AG09319 (cell line): ENCODE data around the gene CDKL2.

Experiments used
- DNase-seq: peaks from one replicate; pipeline ENCODE4 v3.0.0-alpha.2; 2010; ENCODE audit warnings: low read depth; ENCODE audit errors: extremely low read depth
- CTCF ChIP-seq: IDR thresholded peaks from 2 replicates; pipeline ENCODE4 v1.5.1; 2011; ENCODE audit warnings: low read depth, mild to moderate bottlenecking, inconsistent platforms, low read length, moderate library complexity

CDKL2 gene

GRCh38 chr4:75630174-75630936, at the start of gene CDKL2:
Gene CDKL2, minus strand, starts transcription at chr4:75630528. Its CDS starts 4,540 bp downstream, at chr4:75625988.
- no peak for DNase-seq
- no peak for TF ChIP-seq CTCF

DNA sequence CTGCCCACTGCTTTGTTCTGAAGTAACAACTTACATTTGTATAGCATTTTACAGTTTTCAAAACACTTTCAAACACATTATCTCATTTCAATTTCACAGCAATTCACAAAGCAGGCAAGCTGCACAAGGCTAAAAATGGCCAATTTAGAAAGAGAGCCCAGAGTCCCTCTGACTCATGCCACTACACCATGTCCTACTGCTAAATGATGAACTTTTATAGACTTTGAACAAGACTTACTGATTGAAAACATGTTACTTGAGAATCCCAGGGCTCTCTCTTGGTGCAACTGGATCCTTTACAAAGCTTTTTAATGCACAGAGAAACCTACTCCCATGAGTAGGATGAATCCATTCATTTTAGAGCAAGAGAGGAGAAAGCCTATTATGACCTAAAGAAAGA, 48.6 kb upstream of the CDKL2 start:
- TF ChIP-seq CTCF = no peak
- no peak for DNase-seq

- DNase-seq = no peak
- TF ChIP-seq CTCF = no peak
Measured at GRCh38 chr4:75678473-75678872, 48.1 kb upstream of the CDKL2 start.

DNA sequence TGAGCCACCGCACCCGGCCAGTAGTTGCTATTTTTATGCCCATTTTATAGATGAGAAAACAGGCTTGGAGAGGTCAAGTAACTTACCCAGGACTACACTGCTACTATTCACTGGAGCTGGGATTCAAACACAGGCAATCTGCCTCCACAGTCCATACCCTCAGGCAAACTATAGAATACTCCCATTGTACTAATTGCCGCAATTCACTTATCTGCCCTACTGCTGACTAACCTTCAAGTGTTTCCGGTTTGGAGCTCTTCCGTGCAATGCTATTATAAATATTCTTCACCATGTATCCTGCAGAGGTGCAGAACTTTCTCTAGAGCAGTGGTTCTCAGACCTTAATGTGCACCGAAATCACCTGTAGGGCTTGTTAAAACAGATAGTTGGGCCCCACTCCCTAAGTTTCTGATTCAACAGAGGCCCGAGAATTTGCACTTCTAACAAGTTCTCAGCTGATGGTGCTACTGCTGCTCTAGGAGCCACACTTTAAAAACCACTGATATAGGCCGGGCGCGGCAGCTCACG, 44.7 kb upstream of the CDKL2 start:
- DNase-seq = no peak
- TF ChIP-seq CTCF = no peak

DNA sequence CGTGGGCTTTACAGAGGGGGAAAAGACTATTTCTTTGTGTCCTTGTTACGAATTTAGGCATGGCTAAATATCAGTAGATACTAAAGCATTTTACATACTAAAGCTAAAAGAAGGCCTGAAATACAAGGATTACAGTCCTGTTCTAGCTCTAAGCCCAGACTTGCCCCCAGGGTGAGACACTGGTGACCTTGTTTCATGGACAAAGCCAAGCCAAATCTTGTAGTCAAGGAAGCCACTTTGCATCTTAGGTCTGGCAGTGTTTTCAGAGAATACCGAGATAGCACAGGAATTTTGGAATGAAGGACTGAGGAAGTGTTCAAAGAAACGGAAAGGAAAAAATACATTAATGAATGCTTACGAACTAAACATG, 43.6 kb upstream of the CDKL2 start:
- TF ChIP-seq CTCF = no peak
- no peak for DNase-seq

- no peak for TF ChIP-seq CTCF
Measured at GRCh38 chr4:75673027-75673958, 43.0 kb upstream of the CDKL2 start, which contains the start of gene G3BP2. Gene G3BP2, minus strand, starts transcription at chr4:75673411. Its CDS starts 11,386 bp downstream, at chr4:75662025.

More at GRCh38 chr4:75673027-75673958, 43.0 kb upstream of the CDKL2 start, which contains the start of gene G3BP2:
- peak; percentile 97 for DNase-seq
